CD4-positive, alpha-beta T cell (primary cell): ENCODE results near the gene SPACA9. TPM values are rescaled to one million over a fixed set of nuclear protein-coding genes. Genes with fewer than 3 reads are reported as not detected.

Experiments used
- ATAC-seq: fragments of 200-7000 bp; cut with Tn5 transposase; one replicate; pipeline ENCODE4 v1.10.0; 2022; ENCODE audit warnings: mild to moderate bottlenecking; ENCODE audit not compliant: poor library complexity
- CTCF ChIA-PET: fragments of 350-600 bp; sonication (Branson Sonifier 250); formaldehyde crosslinking; loops from one replicate; lab custom pipeline; 2021; ENCODE audit warnings: antibody characterized with exemption, inconsistent platforms; lab: Charles Lee
- POLR2A ChIA-PET: fragments of 350-600 bp; sonication (Branson Sonifier 250); formaldehyde crosslinking; loops from one replicate; lab custom pipeline; 2021; ENCODE audit warnings: antibody characterized with exemption, inconsistent platforms; lab: Charles Lee
- DNase-seq, 14 experiments: peaks; one replicate each; pipeline ENCODE4 v3.0.0-alpha.2; 2013 to 2020; ENCODE audit warnings: mixed read lengths in 2 of 14
- H3K27ac ChIP-seq, 2 donors: one replicate each; pipeline versions ENCODE4 v1.5.1 to v1.7.0; 2013; ENCODE audit warnings: low read length in 2 of 2, low read depth in 1 of 2, mild to moderate bottlenecking in 1 of 2
- H3K27me3 ChIP-seq, 2 experiments: 1 replicate in 1 of 2; 2 replicates in 1 of 2; pipeline versions ENCODE4 v1.6.1 to v1.7.0; 2013; ENCODE audit warnings: low read length in 2 of 2, control low read depth in 1 of 2, mild to moderate bottlenecking in 1 of 2, moderate library complexity in 1 of 2; ENCODE audit not compliant: insufficient read depth in 2 of 2, control insufficient read depth in 1 of 2
- H3K36me3 ChIP-seq: one replicate; pipeline ENCODE4 v1.6.1; 2013; ENCODE audit warnings: low read length, control low read depth; ENCODE audit not compliant: insufficient read depth
- H3K4me1 ChIP-seq: one replicate; pipeline ENCODE4 v1.6.1; 2013; ENCODE audit warnings: low read length, control low read depth; ENCODE audit not compliant: insufficient read depth
- H3K4me3 ChIP-seq: one replicate; pipeline ENCODE4 v1.5.1; 2013; ENCODE audit warnings: mild to moderate bottlenecking, low read length, moderate library complexity
- H3K9me3 ChIP-seq, 2 experiments: 1 replicate in 1 of 2; 2 replicates in 1 of 2; pipeline versions ENCODE4 v1.6.1 to v1.7.0; 2013; ENCODE audit warnings: low read length in 2 of 2, mild to moderate bottlenecking in 2 of 2, control low read depth in 1 of 2, moderate library complexity in 1 of 2; ENCODE audit not compliant: control insufficient read depth in 1 of 2, insufficient read depth in 1 of 2
- H3K27ac Mint-ChIP-seq: one replicate; pipeline ENCODE4 v1.8.0; 2020; ENCODE audit warnings: mixed read lengths
- H3K27me3 Mint-ChIP-seq: one replicate; pipeline ENCODE4 v1.8.0; 2021; ENCODE audit warnings: mixed read lengths
- H3K36me3 Mint-ChIP-seq: one replicate; pipeline ENCODE4 v1.8.0; 2021; ENCODE audit warnings: low read depth, mixed read lengths
- H3K4me1 Mint-ChIP-seq: one replicate; pipeline ENCODE4 v1.8.0; 2021; ENCODE audit warnings: low read depth, mixed read lengths
- H3K4me3 Mint-ChIP-seq: one replicate; pipeline ENCODE4 v1.8.0; 2020; ENCODE audit warnings: mild to moderate bottlenecking, mixed read lengths
- H3K9me3 Mint-ChIP-seq: one replicate; pipeline ENCODE4 v1.8.0; 2020; ENCODE audit warnings: mixed read lengths
- intact Hi-C, 2 experiments: fragments of 100-400 bp; cut with DNase I in 1 of 2; cut with micrococcal nuclease in 1 of 2; formaldehyde crosslinking; loops; one replicate each; pipeline versions ENCODE4 v1.15.1 to v1.9.0; 2023 to 2025; cut with DNase I, micrococcal nuclease
- total RNA-seq, 174 experiments: library from RNA in 2 of 174; stranded (reverse) in 2 of 174; gene quantifications; one replicate each; pipeline ENCODE4 v1.2.3 and lab custom pipeline; 2021 to 2026
- TF ChIP-seq, protein P1 (sequence below): fragments of 200-600 bp; IDR thresholded peaks from one replicate; pipeline ENCODE4 v1.8.0; 2022; ENCODE audit warnings: antibody characterized with exemption, mild to moderate bottlenecking

SPACA9 gene
- total RNA-seq, 2 experiments from 2014 or later: 0.52 to 0.92 TPM

DNA sequence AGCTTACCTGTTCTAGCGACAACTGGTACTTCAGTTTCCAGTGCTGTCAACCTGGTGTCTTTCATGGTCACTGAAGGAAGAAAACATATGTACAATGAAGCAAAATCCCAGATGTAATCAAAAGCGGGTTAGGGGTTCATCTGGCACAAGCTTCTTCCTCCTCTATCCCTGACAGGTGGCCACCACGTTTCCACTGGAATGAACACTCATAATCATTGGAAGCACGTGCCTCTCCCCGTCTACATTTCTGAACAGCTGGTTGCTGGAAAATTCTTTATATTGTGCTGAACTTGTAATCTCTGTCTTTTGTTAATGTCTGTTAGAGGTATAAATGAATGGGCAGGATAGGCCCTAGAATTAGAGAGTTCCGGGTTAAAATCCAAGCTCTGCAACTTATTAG is 56.3 kb downstream of the SPACA9 start:
- DNase-seq: no peak
- intact Hi-C loops: no loop called here

DNA sequence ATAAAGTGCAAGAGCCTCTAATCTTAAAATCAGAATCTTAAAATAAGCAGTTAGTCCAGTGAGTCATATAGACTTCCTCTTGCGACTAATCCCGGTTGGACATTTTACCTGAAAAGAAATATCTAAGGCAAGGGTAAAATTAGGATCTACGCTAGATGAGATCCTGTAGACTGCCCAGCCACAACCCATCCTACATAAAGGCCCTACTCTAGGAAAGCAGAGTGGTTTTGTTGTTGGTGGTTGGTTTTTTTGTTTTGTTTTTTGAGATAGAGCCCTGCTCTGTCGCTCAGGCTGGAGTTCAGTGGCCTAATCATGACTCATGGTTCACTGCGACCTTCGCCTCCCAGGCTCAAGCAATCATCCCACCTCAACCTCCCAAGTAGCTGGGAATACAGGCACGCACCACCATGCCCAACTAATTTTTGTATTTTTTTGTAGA is 58.8 kb downstream of the SPACA9 start:
- Mint-ChIP-seq H3K36me3 (peaks cover 32% of the 10 kb centered on the region), H3K27me3 (no peaks in the 10 kb centered on the region), H3K27ac (no peak overlapping the region), H3K9me3 (no peaks in the 10 kb centered on the region), H3K4me3 (no peak overlapping the region), H3K4me1 (peaks cover 3% of the 10 kb centered on the region)
- intact Hi-C loops: no loop called here
- Histone ChIP-seq H3K27me3 (no peaks in the 10 kb centered on the region), H3K36me3 (peaks cover 17% of the 10 kb centered on the region), H3K4me3 (no peak overlapping the region), H3K4me1 (no peaks in the 10 kb centered on the region), H3K27ac (no peak overlapping the region), H3K9me3 (no peaks in the 10 kb centered on the region)
- ATAC-seq: no peak
- TF ChIP-seq, protein P1, sequence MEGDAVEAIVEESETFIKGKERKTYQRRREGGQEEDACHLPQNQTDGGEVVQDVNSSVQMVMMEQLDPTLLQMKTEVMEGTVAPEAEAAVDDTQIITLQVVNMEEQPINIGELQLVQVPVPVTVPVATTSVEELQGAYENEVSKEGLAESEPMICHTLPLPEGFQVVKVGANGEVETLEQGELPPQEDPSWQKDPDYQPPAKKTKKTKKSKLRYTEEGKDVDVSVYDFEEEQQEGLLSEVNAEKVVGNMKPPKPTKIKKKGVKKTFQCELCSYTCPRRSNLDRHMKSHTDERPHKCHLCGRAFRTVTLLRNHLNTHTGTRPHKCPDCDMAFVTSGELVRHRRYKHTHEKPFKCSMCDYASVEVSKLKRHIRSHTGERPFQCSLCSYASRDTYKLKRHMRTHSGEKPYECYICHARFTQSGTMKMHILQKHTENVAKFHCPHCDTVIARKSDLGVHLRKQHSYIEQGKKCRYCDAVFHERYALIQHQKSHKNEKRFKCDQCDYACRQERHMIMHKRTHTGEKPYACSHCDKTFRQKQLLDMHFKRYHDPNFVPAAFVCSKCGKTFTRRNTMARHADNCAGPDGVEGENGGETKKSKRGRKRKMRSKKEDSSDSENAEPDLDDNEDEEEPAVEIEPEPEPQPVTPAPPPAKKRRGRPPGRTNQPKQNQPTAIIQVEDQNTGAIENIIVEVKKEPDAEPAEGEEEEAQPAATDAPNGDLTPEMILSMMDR: no peak
- POLR2A ChIA-PET: no interaction called here
- no peak for DNase-seq
- CTCF ChIA-PET: no interaction called here

More for the DNA sequence above, 56.3 kb downstream of the SPACA9 start:
- POLR2A ChIA-PET: interaction anchor here (0.5 to 1.6 kb wide), 3 partner anchors 8 to 400 kb away, joined by 3 to 5 read pairs (median 3); partner anchors contain the start of gene TSC1
- Mint-ChIP-seq H3K4me1 (peaks cover 9% of the 10 kb centered on the region), H3K27me3 (no peaks in the 10 kb centered on the region), H3K36me3 (peaks cover 57% of the 10 kb centered on the region), H3K9me3 (no peaks in the 10 kb centered on the region), H3K27ac (no peak overlapping the region), H3K4me3 (no peak overlapping the region)
- Histone ChIP-seq H3K36me3 (peaks cover 31% of the 10 kb centered on the region), H3K27me3 (no peaks in the 10 kb centered on the region), H3K27ac (no peak overlapping the region), H3K4me1 (no peaks in the 10 kb centered on the region), H3K9me3 (no peaks in the 10 kb centered on the region), H3K4me3 (no peak overlapping the region)
- CTCF ChIA-PET: interaction anchor here (1.4 kb wide), 1 partner anchor 11 kb away, joined by 3 read pairs; no protein-coding TSS in a partner anchor
- ATAC-seq: no peak
- TF ChIP-seq, protein P1: no peak

DNA sequence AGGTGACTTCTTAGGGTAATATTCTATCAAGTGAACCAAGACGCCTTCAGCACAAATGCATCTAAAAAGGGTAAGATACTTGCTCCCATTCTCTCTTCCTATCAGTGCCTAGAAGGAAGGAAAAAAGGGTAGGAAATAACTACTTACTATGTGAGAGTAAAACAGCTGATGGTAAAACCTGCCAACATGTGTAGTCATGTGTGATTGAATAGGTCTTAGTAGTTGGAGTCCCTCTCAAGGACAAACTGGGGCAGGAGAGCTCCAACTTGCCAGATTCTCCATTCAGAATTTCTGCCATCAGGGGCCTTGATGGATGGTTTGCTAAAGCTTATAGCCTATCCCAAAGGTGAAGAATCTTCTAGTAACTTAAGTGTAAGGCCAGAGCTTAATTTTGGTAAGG is 60.5 kb downstream of the SPACA9 start:
- Histone ChIP-seq H3K27ac (no peak overlapping the region), H3K9me3 (no peaks in the 10 kb centered on the region), H3K4me3 (no peak overlapping the region), H3K27me3 (no peaks in the 10 kb centered on the region), H3K4me1 (peaks cover 11% of the 10 kb centered on the region), H3K36me3 (peaks cover 9% of the 10 kb centered on the region)
- DNase-seq (no peak), ATAC-seq (no peak)
- TF ChIP-seq, protein P1: no peak
- H3K27ac Mint-ChIP-seq: no peak overlapping the region
- H3K27me3 Mint-ChIP-seq: no peaks in the 10 kb centered on the region
- peaks cover 23% of the 10 kb centered on the region for H3K36me3 Mint-ChIP-seq
- H3K9me3 Mint-ChIP-seq: no peaks in the 10 kb centered on the region
- ChIA-PET POLR2A (no interaction called here), CTCF (interaction anchor here (1.3 kb wide), 1 partner anchor 37 kb away, joined by 3 read pairs; no protein-coding TSS in a partner anchor)
- no peak overlapping the region for H3K4me3 Mint-ChIP-seq
- intact Hi-C loops: no loop called here
- peaks cover 10% of the 10 kb centered on the region for H3K4me1 Mint-ChIP-seq

Other genes starting within 250 kb of the SPACA9 start
- gene DDX31, start 208.9 kb upstream of the SPACA9 start, total RNA-seq: 10 to 100 TPM; 11.0 to 11.3 TPM
- gene GTF3C4, start 208.4 kb upstream of the SPACA9 start, total RNA-seq: 1 to 10 TPM; 9.3 to 9.6 TPM
- gene AK8, start 614 bp upstream of the SPACA9 start, total RNA-seq: not detected
- 10 to 100 TPM; 50.0 to 51.9 TPM for gene TSC1, start 65.7 kb downstream of the SPACA9 start, total RNA-seq
- gene GFI1B, start 99.8 kb downstream of the SPACA9 start, total RNA-seq: under 1 TPM in 1 of 2 experiments, not detected in 1; 0.58 TPM
- gene GTF3C5, start 152.1 kb downstream of the SPACA9 start, total RNA-seq: 10 to 100 TPM; 49.0 to 52.4 TPM
- under 1 TPM; 0.16 to 0.39 TPM for gene CEL, start 183.1 kb downstream of the SPACA9 start, total RNA-seq
- gene RALGDS, start 242.3 kb downstream of the SPACA9 start, total RNA-seq: 100 to 1,000 TPM; 166 to 168 TPM